Neuronal stem cell (in vitro differentiated cells): Measurements from ENCODE around the gene TSNAX.
"Not testable (repeated sequence)": the region's sequence is repeated elsewhere in the genome, so short reads cannot be mapped to it uniquely, and the experiment has no call there.

Source experiments
- DNase-seq: peaks from one replicate; pipeline ENCODE4 v3.0.0-alpha.2; 2013; ENCODE audit warnings: low spot score
- H2AFZ ChIP-seq: one replicate; pipeline ENCODE4 v1.6.1; 2013; ENCODE audit warnings: mild to moderate bottlenecking, low read length, inconsistent platforms
- H2AK5ac ChIP-seq: 2 replicates; pipeline ENCODE4 v1.6.1; 2013; ENCODE audit warnings: low read depth, mild to moderate bottlenecking, inconsistent platforms, low read length, moderate library complexity, mixed read lengths
- H2BK120ac ChIP-seq: 2 replicates; pipeline ENCODE4 v1.6.1; 2013; ENCODE audit warnings: low read depth, mild to moderate bottlenecking, inconsistent platforms, low read length, moderate library complexity, mixed read lengths
- H2BK12ac ChIP-seq: one replicate; pipeline ENCODE4 v1.6.1; 2013; ENCODE audit warnings: low read length, inconsistent platforms
- H2BK15ac ChIP-seq: 2 replicates; pipeline ENCODE4 v1.6.1; 2013; ENCODE audit warnings: mild to moderate bottlenecking, low read length, inconsistent platforms, mixed read lengths
- H2BK5ac ChIP-seq: one replicate; pipeline ENCODE4 v1.6.1; 2013; ENCODE audit warnings: inconsistent platforms, mild to moderate bottlenecking, low read length, moderate library complexity
- H3K14ac ChIP-seq: one replicate; pipeline ENCODE4 v1.6.1; 2013; ENCODE audit warnings: low read length, inconsistent platforms
- H3K18ac ChIP-seq: 2 replicates; pipeline ENCODE4 v1.6.1; 2013; ENCODE audit warnings: low read length, inconsistent platforms
- H3K23ac ChIP-seq: 2 replicates; pipeline ENCODE4 v1.6.1; 2013; ENCODE audit warnings: low read depth, mild to moderate bottlenecking, mixed read lengths, low read length, inconsistent platforms; ENCODE audit not compliant: poor library complexity
- H3K27ac ChIP-seq: replicated peaks from 3 replicates; pipeline ENCODE4 v1.5.1; 2013; ENCODE audit warnings: low read length, inconsistent platforms
- H3K27me3 ChIP-seq, 3 experiments: 2 replicates each; pipeline ENCODE4 v1.6.1; 2013; ENCODE audit warnings: low read length in 3 of 3, mild to moderate bottlenecking in 2 of 3, inconsistent platforms in 1 of 3, low read depth in 1 of 3, mixed read lengths in 1 of 3, moderate library complexity in 1 of 3; ENCODE audit not compliant: control insufficient read depth in 3 of 3, insufficient read depth in 3 of 3
- H3K36me3 ChIP-seq, 2 donors: replicated peaks in 1 of 2; 2 replicates each; pipeline ENCODE4 v1.6.1; 2013; ENCODE audit warnings: low read length in 2 of 2; ENCODE audit not compliant: control insufficient read depth in 2 of 2, insufficient read depth in 2 of 2
- H3K4ac ChIP-seq: 2 replicates; pipeline ENCODE4 v1.6.1; 2013; ENCODE audit warnings: inconsistent platforms, mild to moderate bottlenecking, low read length, moderate library complexity
- H3K4me1 ChIP-seq, 2 donors: 1 replicate in 1 of 2; 2 replicates in 1 of 2; pipeline ENCODE4 v1.6.1; 2013; ENCODE audit warnings: low read length in 2 of 2, low read depth in 1 of 2; ENCODE audit not compliant: control insufficient read depth in 2 of 2, insufficient read depth in 1 of 2
- H3K4me2 ChIP-seq: one replicate; pipeline ENCODE4 v1.6.1; 2013; ENCODE audit warnings: mild to moderate bottlenecking, low read length, inconsistent platforms; ENCODE audit not compliant: insufficient read depth, poor library complexity, severe bottlenecking
- H3K4me3 ChIP-seq, 2 donors: 2 replicates each; pipeline ENCODE4 v1.5.1; 2013; ENCODE audit warnings: low read length in 2 of 2, mild to moderate bottlenecking in 2 of 2, inconsistent platforms in 1 of 2, moderate library complexity in 1 of 2
- H3K79me1 ChIP-seq: one replicate; pipeline ENCODE4 v1.6.1; 2013; ENCODE audit warnings: low read depth, mild to moderate bottlenecking, inconsistent platforms, low read length, moderate library complexity
- H3K9ac ChIP-seq: one replicate; pipeline ENCODE4 v1.6.1; 2013; ENCODE audit warnings: mild to moderate bottlenecking, low read depth, low read length, inconsistent platforms; ENCODE audit not compliant: poor library complexity
- H3K9me3 ChIP-seq, 2 donors: replicated peaks in 1 of 2; 2 replicates each; pipeline versions ENCODE3 to v1.6.1; 2013; ENCODE audit warnings: low read length in 2 of 2, mild to moderate bottlenecking in 2 of 2, inconsistent platforms in 1 of 2, low read depth in 1 of 2, mixed read lengths in 1 of 2, moderate library complexity in 1 of 2; ENCODE audit not compliant: control insufficient read depth in 2 of 2, insufficient read depth in 1 of 2
- H4K8ac ChIP-seq: one replicate; pipeline ENCODE4 v1.6.1; 2013; ENCODE audit warnings: low read depth, mild to moderate bottlenecking, inconsistent platforms, low read length, moderate library complexity
- H4K91ac ChIP-seq: one replicate; pipeline ENCODE4 v1.6.1; 2013; ENCODE audit warnings: low read length, low read depth, mild to moderate bottlenecking, inconsistent platforms; ENCODE audit not compliant: poor library complexity
- WGBS, 2 donors: extraction: QIAGEN DNeasy Blood & Tissue Kit; methylation state at CpG; one replicate each; pipeline ENCODE4 v1.1.7; 2013; ENCODE audit warnings: missing lambda C conversion rate in 2 of 2, mixed read lengths in 1 of 2; ENCODE audit not compliant: insufficient read length in 2 of 2, insufficient replicate concordance in 1 of 2; ENCODE audit errors: extremely low coverage in 2 of 2; 5-methylcytosine and 5-hydroxymethylcytosine counted together

The TSNAX gene

DNA sequence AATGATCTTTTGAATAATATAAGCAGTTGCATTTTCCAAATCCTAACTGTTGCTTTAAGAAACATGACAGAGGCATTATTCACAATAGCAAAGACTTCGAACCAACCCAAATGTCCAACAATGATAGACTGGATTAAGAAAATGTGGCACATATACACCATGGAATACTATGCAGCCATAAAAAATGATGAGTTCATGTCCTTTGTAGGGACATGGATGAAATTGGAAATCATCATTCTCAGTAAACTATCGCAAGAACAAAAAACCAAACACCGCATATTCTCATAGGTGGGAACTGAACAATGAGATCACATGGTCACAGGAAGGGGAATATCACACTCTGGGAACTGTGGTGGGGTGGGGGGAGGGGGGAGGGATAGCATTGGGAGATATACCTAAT is 41.8 kb downstream of the TSNAX start:
- not testable (repeated sequence) for H3K4me3 ChIP-seq, DNase-seq, H2AK5ac ChIP-seq, H3K27me3 ChIP-seq, H3K18ac ChIP-seq, H3K79me1 ChIP-seq, H2BK15ac ChIP-seq, H2BK12ac ChIP-seq, H2AFZ ChIP-seq, H3K4me2 ChIP-seq, H3K9ac ChIP-seq, H4K91ac ChIP-seq, H3K9me3 ChIP-seq, H3K14ac ChIP-seq, H2BK5ac ChIP-seq, H3K4ac ChIP-seq, H4K8ac ChIP-seq, H2BK120ac ChIP-seq, H3K23ac ChIP-seq, H3K27ac ChIP-seq, H3K4me1 ChIP-seq
- no CpG with 5 or more reads among the region's 3 CpGs for WGBS, 2 donors
- peaks cover 0 to 20% of the 10 kb centered on the region in 2 donors for H3K36me3 ChIP-seq

- WGBS, 2 donors = no CpG with 5 or more reads among the region's 6 CpGs
- Histone ChIP-seq H2AK5ac (no peak overlapping the region), H2AFZ (no peak overlapping the region), H3K4ac (no peak overlapping the region), H3K4me2 (no peak overlapping the region), H3K18ac (no peak overlapping the region), H3K4me1 (no peaks in the 10 kb centered on the region), H4K8ac (no peak overlapping the region), H3K4me3 (no peak overlapping the region), H2BK12ac (no peak overlapping the region), H4K91ac (no peak overlapping the region), H3K23ac (no peak overlapping the region), H3K9me3 (no peaks in the 10 kb centered on the region), H3K27me3 (no peaks in the 10 kb centered on the region), H2BK15ac (no peak overlapping the region), H3K79me1 (no peaks in the 10 kb centered on the region), H3K36me3 (peaks cover 0 to 10% of the 10 kb centered on the region in 2 donors), H3K14ac (no peak overlapping the region), H3K27ac (no peak overlapping the region), H2BK120ac (no peak overlapping the region), H2BK5ac (no peak overlapping the region), H3K9ac (no peak overlapping the region)
- no peak for DNase-seq
Measured at GRCh38 chr1:231571904-231572303, 43.4 kb downstream of the TSNAX start.

DNA sequence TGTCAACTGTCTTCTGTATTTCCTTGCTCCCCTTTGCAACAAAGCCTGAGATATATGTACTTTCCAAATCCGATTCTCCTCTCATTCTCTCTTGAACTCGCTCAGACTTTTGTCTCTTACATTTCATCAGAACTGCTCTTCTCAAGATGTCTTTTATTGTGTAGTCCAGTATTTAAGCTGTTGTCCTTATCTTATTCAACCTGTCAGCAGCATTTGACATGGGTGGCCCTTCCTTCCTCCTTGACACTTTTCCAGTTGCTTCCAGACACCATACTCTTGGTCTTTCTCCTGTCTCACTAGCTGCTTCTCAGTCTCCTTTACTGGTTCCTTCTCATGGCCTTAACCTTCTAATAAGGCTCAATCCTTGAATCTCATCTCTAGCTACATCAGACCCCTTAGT is 47.0 kb downstream of the TSNAX start:
- no peak overlapping the region for H3K18ac ChIP-seq
- H2BK120ac ChIP-seq = no peak overlapping the region
- no peak overlapping the region for H2AK5ac ChIP-seq
- H3K23ac ChIP-seq = no peak overlapping the region
- no peak overlapping the region for H3K9ac ChIP-seq
- H3K79me1 ChIP-seq = no peaks in the 10 kb centered on the region
- no peak overlapping the region for H2BK5ac ChIP-seq
- DNase-seq = no peak
- no peak overlapping the region for H2BK15ac ChIP-seq
- no peak overlapping the region for H2AFZ ChIP-seq
- no peak overlapping the region for H3K4ac ChIP-seq
- no peak overlapping the region for H4K8ac ChIP-seq
- H3K9me3 ChIP-seq = no peaks in the 10 kb centered on the region
- no CpG with 5 or more reads among the region's 2 CpGs for WGBS, 2 donors
- H3K4me3 ChIP-seq = no peak overlapping the region
- H3K14ac ChIP-seq = no peak overlapping the region
- no peaks in the 10 kb centered on the region for H3K4me1 ChIP-seq
- H3K36me3 ChIP-seq = no peaks in the 10 kb centered on the region
- H2BK12ac ChIP-seq = no peak overlapping the region
- H3K4me2 ChIP-seq = no peak overlapping the region
- no peak overlapping the region for H4K91ac ChIP-seq
- no peak overlapping the region for H3K27ac ChIP-seq
- no peaks in the 10 kb centered on the region for H3K27me3 ChIP-seq

- Histone ChIP-seq H3K4ac (no peak overlapping the region), H3K4me3 (no peak overlapping the region), H2BK120ac (no peak overlapping the region), H3K4me2 (no peak overlapping the region), H3K9me3 (no peaks in the 10 kb centered on the region), H3K23ac (no peak overlapping the region), H3K9ac (no peak overlapping the region), H2AK5ac (no peak overlapping the region), H3K27me3 (no peaks in the 10 kb centered on the region), H3K4me1 (no peaks in the 10 kb centered on the region), H4K91ac (no peak overlapping the region), H3K79me1 (no peaks in the 10 kb centered on the region), H3K18ac (no peak overlapping the region), H3K14ac (no peak overlapping the region), H3K36me3 (no peaks in the 10 kb centered on the region), H2BK12ac (no peak overlapping the region), H4K8ac (no peak overlapping the region), H2BK5ac (no peak overlapping the region), H3K27ac (no peak overlapping the region), H2BK15ac (no peak overlapping the region), H2AFZ (no peak overlapping the region)
- DNase-seq = no peak
- no CpG with 5 or more reads among the region's 11 CpGs for WGBS, 2 donors
Measured at GRCh38 chr1:231576804-231577718, 48.6 kb downstream of the TSNAX start.
